DND-41 (cell line): ENCODE data around the gene LRRN4.

ENCODE experiments used
- CTCF ChIP-seq: IDR thresholded peaks from 2 replicates; pipeline ENCODE4 v1.5.1; 2012; ENCODE audit warnings: borderline replicate concordance, low read length, moderate library complexity, mild to moderate bottlenecking; ENCODE audit not compliant: poor library complexity, severe bottlenecking; ENCODE audit errors: extremely low read depth
- EZH2 ChIP-seq: IDR thresholded peaks from 3 replicates; pipeline ENCODE4 v1.6.1; 2012; ENCODE audit warnings: borderline replicate concordance, low read depth, mild to moderate bottlenecking, moderate library complexity, low read length, inconsistent platforms; ENCODE audit not compliant: severe bottlenecking

- TF ChIP-seq CTCF, result no peak
- TF ChIP-seq EZH2, result no peak
These were observed 3.3 kb upstream of the LRRN4 start for GRCh38 chr20:6057139-6057538.
